Neuronal stem cell (in vitro differentiated cells): ENCODE measurements around the gene PPP2R5C.

Source experiments
- DNase-seq: peaks from one replicate; pipeline ENCODE4 v3.0.0-alpha.2; 2013; ENCODE audit warnings: low spot score
- H2AFZ ChIP-seq: one replicate; pipeline ENCODE4 v1.6.1; 2013; ENCODE audit warnings: mild to moderate bottlenecking, low read length, inconsistent platforms
- H2AK5ac ChIP-seq: 2 replicates; pipeline ENCODE4 v1.6.1; 2013; ENCODE audit warnings: low read depth, mild to moderate bottlenecking, inconsistent platforms, low read length, moderate library complexity, mixed read lengths
- H2BK120ac ChIP-seq: 2 replicates; pipeline ENCODE4 v1.6.1; 2013; ENCODE audit warnings: low read depth, mild to moderate bottlenecking, inconsistent platforms, low read length, moderate library complexity, mixed read lengths
- H2BK12ac ChIP-seq: one replicate; pipeline ENCODE4 v1.6.1; 2013; ENCODE audit warnings: low read length, inconsistent platforms
- H2BK15ac ChIP-seq: 2 replicates; pipeline ENCODE4 v1.6.1; 2013; ENCODE audit warnings: mild to moderate bottlenecking, low read length, inconsistent platforms, mixed read lengths
- H2BK5ac ChIP-seq: one replicate; pipeline ENCODE4 v1.6.1; 2013; ENCODE audit warnings: inconsistent platforms, mild to moderate bottlenecking, low read length, moderate library complexity
- H3K14ac ChIP-seq: one replicate; pipeline ENCODE4 v1.6.1; 2013; ENCODE audit warnings: low read length, inconsistent platforms
- H3K18ac ChIP-seq: 2 replicates; pipeline ENCODE4 v1.6.1; 2013; ENCODE audit warnings: low read length, inconsistent platforms
- H3K23ac ChIP-seq: 2 replicates; pipeline ENCODE4 v1.6.1; 2013; ENCODE audit warnings: low read depth, mild to moderate bottlenecking, mixed read lengths, low read length, inconsistent platforms; ENCODE audit not compliant: poor library complexity
- H3K27ac ChIP-seq: replicated peaks from 3 replicates; pipeline ENCODE4 v1.5.1; 2013; ENCODE audit warnings: low read length, inconsistent platforms
- H3K27me3 ChIP-seq, 3 experiments: 2 replicates each; pipeline ENCODE4 v1.6.1; 2013; ENCODE audit warnings: low read length in 3 of 3, mild to moderate bottlenecking in 2 of 3, inconsistent platforms in 1 of 3, low read depth in 1 of 3, mixed read lengths in 1 of 3, moderate library complexity in 1 of 3; ENCODE audit not compliant: control insufficient read depth in 3 of 3, insufficient read depth in 3 of 3
- H3K36me3 ChIP-seq, 2 donors: replicated peaks in 1 of 2; 2 replicates each; pipeline ENCODE4 v1.6.1; 2013; ENCODE audit warnings: low read length in 2 of 2; ENCODE audit not compliant: control insufficient read depth in 2 of 2, insufficient read depth in 2 of 2
- H3K4ac ChIP-seq: 2 replicates; pipeline ENCODE4 v1.6.1; 2013; ENCODE audit warnings: inconsistent platforms, mild to moderate bottlenecking, low read length, moderate library complexity
- H3K4me1 ChIP-seq, 2 donors: 1 replicate in 1 of 2; 2 replicates in 1 of 2; pipeline ENCODE4 v1.6.1; 2013; ENCODE audit warnings: low read length in 2 of 2, low read depth in 1 of 2; ENCODE audit not compliant: control insufficient read depth in 2 of 2, insufficient read depth in 1 of 2
- H3K4me2 ChIP-seq: one replicate; pipeline ENCODE4 v1.6.1; 2013; ENCODE audit warnings: mild to moderate bottlenecking, low read length, inconsistent platforms; ENCODE audit not compliant: insufficient read depth, poor library complexity, severe bottlenecking
- H3K4me3 ChIP-seq, 2 donors: 2 replicates each; pipeline ENCODE4 v1.5.1; 2013; ENCODE audit warnings: low read length in 2 of 2, mild to moderate bottlenecking in 2 of 2, inconsistent platforms in 1 of 2, moderate library complexity in 1 of 2
- H3K79me1 ChIP-seq: one replicate; pipeline ENCODE4 v1.6.1; 2013; ENCODE audit warnings: low read depth, mild to moderate bottlenecking, inconsistent platforms, low read length, moderate library complexity
- H3K9ac ChIP-seq: one replicate; pipeline ENCODE4 v1.6.1; 2013; ENCODE audit warnings: mild to moderate bottlenecking, low read depth, low read length, inconsistent platforms; ENCODE audit not compliant: poor library complexity
- H3K9me3 ChIP-seq, 2 donors: replicated peaks in 1 of 2; 2 replicates each; pipeline versions ENCODE3 to v1.6.1; 2013; ENCODE audit warnings: low read length in 2 of 2, mild to moderate bottlenecking in 2 of 2, inconsistent platforms in 1 of 2, low read depth in 1 of 2, mixed read lengths in 1 of 2, moderate library complexity in 1 of 2; ENCODE audit not compliant: control insufficient read depth in 2 of 2, insufficient read depth in 1 of 2
- H4K8ac ChIP-seq: one replicate; pipeline ENCODE4 v1.6.1; 2013; ENCODE audit warnings: low read depth, mild to moderate bottlenecking, inconsistent platforms, low read length, moderate library complexity
- H4K91ac ChIP-seq: one replicate; pipeline ENCODE4 v1.6.1; 2013; ENCODE audit warnings: low read length, low read depth, mild to moderate bottlenecking, inconsistent platforms; ENCODE audit not compliant: poor library complexity
- WGBS, 2 donors: extraction: QIAGEN DNeasy Blood & Tissue Kit; methylation state at CpG; one replicate each; pipeline ENCODE4 v1.1.7; 2013; ENCODE audit warnings: missing lambda C conversion rate in 2 of 2, mixed read lengths in 1 of 2; ENCODE audit not compliant: insufficient read length in 2 of 2, insufficient replicate concordance in 1 of 2; ENCODE audit errors: extremely low coverage in 2 of 2; 5-methylcytosine and 5-hydroxymethylcytosine counted together

PPP2R5C gene

GRCh38 chr14:101828046-101828445 lies 66.5 kb downstream of the PPP2R5C start:
- no peak overlapping the region for H3K23ac ChIP-seq
- H4K8ac ChIP-seq: no peak overlapping the region
- H2BK15ac ChIP-seq: no peak overlapping the region
- no peak overlapping the region for H2BK120ac ChIP-seq
- H3K4me2 ChIP-seq: no peak overlapping the region
- H4K91ac ChIP-seq: no peak overlapping the region
- H3K18ac ChIP-seq: no peak overlapping the region
- no peaks in the 10 kb centered on the region for H3K4me1 ChIP-seq
- no peak overlapping the region for H2BK5ac ChIP-seq
- no CpG with 5 or more reads among the region's 2 CpGs for WGBS, 2 donors
- no peak overlapping the region for H2AK5ac ChIP-seq
- no peaks in the 10 kb centered on the region for H3K27me3 ChIP-seq
- DNase-seq: no peak
- H3K79me1 ChIP-seq: no peaks in the 10 kb centered on the region
- H3K9ac ChIP-seq: no peak overlapping the region
- H3K9me3 ChIP-seq: peaks cover 6 to 16% of the 10 kb centered on the region in 2 donors
- H2BK12ac ChIP-seq: no peak overlapping the region
- H3K4me3 ChIP-seq: no peak overlapping the region
- peaks cover 9 to 78% of the 10 kb centered on the region in 2 donors for H3K36me3 ChIP-seq
- no peak overlapping the region for H3K27ac ChIP-seq
- no peak overlapping the region for H3K4ac ChIP-seq
- H2AFZ ChIP-seq: no peak overlapping the region
- H3K14ac ChIP-seq: no peak overlapping the region

- Histone ChIP-seq H3K4me1 (no peaks in the 10 kb centered on the region), H4K8ac (no peak overlapping the region), H2BK5ac (no peak overlapping the region), H3K4ac (no peak overlapping the region), H3K18ac (no peak overlapping the region), H3K27ac (no peak overlapping the region), H2AFZ (no peak overlapping the region), H3K36me3 (peaks cover under 1 to 67% of the 10 kb centered on the region in 2 donors), H4K91ac (no peak overlapping the region), H3K79me1 (peaks cover 6% of the 10 kb centered on the region), H3K23ac (no peak overlapping the region), H3K9ac (no peak overlapping the region), H3K9me3 (peaks cover 6 to 14% of the 10 kb centered on the region in 2 donors), H2BK12ac (no peak overlapping the region), H2AK5ac (no peak overlapping the region), H3K27me3 (no peaks in the 10 kb centered on the region), H2BK15ac (no peak overlapping the region), H3K14ac (no peak overlapping the region), H3K4me2 (no peak overlapping the region), H3K4me3 (no peak overlapping the region), H2BK120ac (no peak overlapping the region)
- no CpG with 5 or more reads among the region's 4 CpGs for WGBS, 2 donors
- DNase-seq: no peak
Observed at GRCh38 chr14:101830271-101830670, 68.8 kb downstream of the PPP2R5C start.

GRCh38 chr14:101833045-101833444 lies 71.5 kb downstream of the PPP2R5C start:
- H4K91ac ChIP-seq: no peak overlapping the region
- H3K79me1 ChIP-seq: peaks cover 6% of the 10 kb centered on the region
- no peak overlapping the region for H4K8ac ChIP-seq
- H3K9me3 ChIP-seq: no peaks in the 10 kb centered on the region
- no peak for DNase-seq
- no peak overlapping the region for H3K18ac ChIP-seq
- no peak overlapping the region for H3K4me3 ChIP-seq
- no peak overlapping the region for H3K23ac ChIP-seq
- no peak overlapping the region for H3K14ac ChIP-seq
- no peak overlapping the region for H3K4ac ChIP-seq
- no peak overlapping the region for H2BK12ac ChIP-seq
- peaks cover 2% of the 10 kb centered on the region in 2 donors for H3K4me1 ChIP-seq
- no peak overlapping the region for H3K27ac ChIP-seq
- H2AFZ ChIP-seq: no peak overlapping the region
- H3K36me3 ChIP-seq: peaks cover 0 to 70% of the 10 kb centered on the region in 2 donors
- no peak overlapping the region for H3K4me2 ChIP-seq
- WGBS, 2 donors: no CpG with 5 or more reads among the region's 11 CpGs
- H3K27me3 ChIP-seq: no peaks in the 10 kb centered on the region
- no peak overlapping the region for H2BK5ac ChIP-seq
- H2AK5ac ChIP-seq: no peak overlapping the region
- H3K9ac ChIP-seq: no peak overlapping the region
- H2BK120ac ChIP-seq: no peak overlapping the region
- no peak overlapping the region for H2BK15ac ChIP-seq

- no CpG with 5 or more reads among the region's 4 CpGs for WGBS, 2 donors
- H3K27me3 ChIP-seq: no peaks in the 10 kb centered on the region
- no peak overlapping the region for H2BK15ac ChIP-seq
Observed at GRCh38 chr14:101834397-101834796, 72.9 kb downstream of the PPP2R5C start.

More at GRCh38 chr14:101834397-101834796, 72.9 kb downstream of the PPP2R5C start:
- Histone ChIP-seq H4K8ac (no peak overlapping the region), H3K4me3 (no peak overlapping the region), H3K9ac (no peak overlapping the region), H3K4me1 (peaks cover 2% of the 10 kb centered on the region in 2 donors), H2BK120ac (no peak overlapping the region), H3K14ac (no peak overlapping the region), H2AK5ac (no peak overlapping the region), H3K27ac (no peak overlapping the region), H3K4ac (no peak overlapping the region), H3K4me2 (no peak overlapping the region), H2BK12ac (no peak overlapping the region), H3K79me1 (peaks cover 6% of the 10 kb centered on the region), H3K9me3 (no peaks in the 10 kb centered on the region), H3K23ac (no peak overlapping the region), H4K91ac (no peak overlapping the region), H3K18ac (no peak overlapping the region), H2BK5ac (no peak overlapping the region), H2AFZ (no peak overlapping the region), H3K36me3 (peaks cover 0 to 62% of the 10 kb centered on the region in 2 donors)
- DNase-seq: no peak
